ENCODE results near the gene CACNA1B.

CACNA1B gene

GRCh38 chr9:137956688-137957385 lies 79.3 kb downstream of the CACNA1B start:
- DNase-seq (ENCODE audit: insufficient read length, low spot score) (no peak), FAIRE-seq (no peak)

- no peak for DNase-seq (ENCODE audit: insufficient read length, low spot score)
- no peak for FAIRE-seq
Measured at GRCh38 chr9:137959641-137960411, 82.2 kb downstream of the CACNA1B start.

- FAIRE-seq (no peak), DNase-seq (ENCODE audit: insufficient read length, low spot score) (no peak)
Measured at GRCh38 chr9:137960496-137960895, 82.9 kb downstream of the CACNA1B start.

GRCh38 chr9:137963525-137963924 lies 85.9 kb downstream of the CACNA1B start:
- no peak for FAIRE-seq
- DNase-seq (ENCODE audit: insufficient read length, low spot score): no peak

- DNase-seq (ENCODE audit: insufficient read length, low spot score): no peak
- no peak for FAIRE-seq
Measured at GRCh38 chr9:137965177-137965795, 87.7 kb downstream of the CACNA1B start.

GRCh38 chr9:137967280-137967953 lies 89.8 kb downstream of the CACNA1B start:
- FAIRE-seq: no peak
- DNase-seq (ENCODE audit: insufficient read length, low spot score): no peak

- FAIRE-seq (no peak), DNase-seq (ENCODE audit: insufficient read length, low spot score) (no peak)
Measured at GRCh38 chr9:137968235-137968634, 90.7 kb downstream of the CACNA1B start.

GRCh38 chr9:137969008-137969407 lies 91.4 kb downstream of the CACNA1B start:
- no peak for DNase-seq (ENCODE audit: insufficient read length, low spot score)
- no peak for FAIRE-seq

- FAIRE-seq: no peak
- DNase-seq (ENCODE audit: insufficient read length, low spot score): no peak
Measured at GRCh38 chr9:137969685-137970084, 92.1 kb downstream of the CACNA1B start.

- DNase-seq (ENCODE audit: insufficient read length, low spot score) (no peak), FAIRE-seq (no peak)
Measured at GRCh38 chr9:137970098-137970497, 92.5 kb downstream of the CACNA1B start.

- FAIRE-seq (no peak), DNase-seq (ENCODE audit: insufficient read length, low spot score) (no peak)
Measured at GRCh38 chr9:137970686-137971476, 93.3 kb downstream of the CACNA1B start.

GRCh38 chr9:137971477-137972138 lies 94.0 kb downstream of the CACNA1B start:
- no peak for DNase-seq (ENCODE audit: insufficient read length, low spot score)
- no peak for FAIRE-seq

GRCh38 chr9:137972355-137972987 lies 94.9 kb downstream of the CACNA1B start:
- no peak for DNase-seq (ENCODE audit: insufficient read length, low spot score)
- no peak for FAIRE-seq

GRCh38 chr9:137972988-137973470 lies 95.4 kb downstream of the CACNA1B start:
- DNase-seq (ENCODE audit: insufficient read length, low spot score) (no peak), FAIRE-seq (no peak)

GRCh38 chr9:137973829-137974416 lies 96.3 kb downstream of the CACNA1B start:
- FAIRE-seq (no peak), DNase-seq (ENCODE audit: insufficient read length, low spot score) (no peak)

GRCh38 chr9:137974746-137975526 lies 97.4 kb downstream of the CACNA1B start:
- DNase-seq (ENCODE audit: insufficient read length, low spot score) (no peak), FAIRE-seq (no peak)

GRCh38 chr9:137975527-137975913 lies 97.9 kb downstream of the CACNA1B start:
- no peak for FAIRE-seq
- no peak for DNase-seq (ENCODE audit: insufficient read length, low spot score)

- FAIRE-seq: no peak
Measured at GRCh38 chr9:137975936-137976565, 98.5 kb downstream of the CACNA1B start.

More at GRCh38 chr9:137975936-137976565, 98.5 kb downstream of the CACNA1B start:
- DNase-seq (ENCODE audit: insufficient read length, low spot score): no peak
